ENCODE results near the gene ZNF524.

ZNF524 gene

GRCh38 chr19:55625004-55625326, 24.9 kb downstream of the ZNF524 start:
- Histone ChIP-seq H3K27me3 (ENCODE audit: insufficient read depth, low read depth, severe bottlenecking) (no peaks in the 10 kb centered on the region), H3K4me3 (ENCODE audit: low read depth, low read length) (peak overlapping the region; percentile 58), H3K36me3 (peaks cover 10% of the 10 kb centered on the region), H3K27ac (peak overlapping the region; percentile 91), H3K9me3 (ENCODE audit: severe bottlenecking) (peaks cover 3% of the 10 kb centered on the region)
- no peak for TF ChIP-seq CTCF (IDR thresholded peaks at IDR 0.05; ENCODE audit: low read depth, low read length)
- no peak for DNase-seq

DNA sequence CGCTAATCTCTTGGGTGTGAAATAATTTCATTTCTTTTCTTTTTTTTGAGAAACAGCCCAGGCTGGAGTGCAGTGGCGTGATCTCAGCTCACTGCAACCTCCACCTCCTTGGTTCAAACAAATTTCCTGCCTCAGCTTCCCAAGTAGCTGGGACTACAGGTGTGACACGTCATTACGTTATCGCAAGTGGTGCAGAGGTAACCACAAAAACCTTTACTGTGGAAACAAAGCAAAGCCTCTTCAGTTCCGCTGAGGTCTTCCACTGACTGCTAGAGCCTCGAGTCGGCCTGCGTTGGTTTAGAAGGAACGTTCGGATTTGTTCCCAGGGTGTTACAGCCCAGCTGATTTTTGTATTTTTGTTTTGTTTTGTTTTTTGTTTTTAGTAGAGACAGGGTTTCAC, 26.3 kb downstream of the ZNF524 start:
- peaks cover 3% of the 10 kb centered on the region for H3K36me3 ChIP-seq
- no peak overlapping the region for H3K4me3 ChIP-seq (ENCODE audit: low read depth, low read length)
- no peak for TF ChIP-seq CTCF (IDR thresholded peaks at IDR 0.05; ENCODE audit: low read depth, low read length)
- H3K27ac ChIP-seq, result no peak overlapping the region
- DNase-seq, result no peak
- H3K9me3 ChIP-seq (ENCODE audit: severe bottlenecking), result peaks cover 3% of the 10 kb centered on the region
- no peaks in the 10 kb centered on the region for H3K27me3 ChIP-seq (ENCODE audit: insufficient read depth, low read depth, severe bottlenecking)

GRCh38 chr19:55632463-55632834, 32.4 kb downstream of the ZNF524 start:
- peak; percentile 93 for DNase-seq
- Histone ChIP-seq H3K36me3 (no peaks in the 10 kb centered on the region), H3K9me3 (ENCODE audit: severe bottlenecking) (no peaks in the 10 kb centered on the region), H3K27ac (no peak overlapping the region; the same call in 1 of the 2 replicates), H3K4me3 (ENCODE audit: low read depth, low read length) (no peak overlapping the region), H3K27me3 (ENCODE audit: insufficient read depth, low read depth, severe bottlenecking) (no peaks in the 10 kb centered on the region)
- TF ChIP-seq CTCF (IDR thresholded peaks at IDR 0.05; ENCODE audit: low read depth, low read length), result peak; percentile 55

GRCh38 chr19:55633861-55634260, 33.8 kb downstream of the ZNF524 start:
- no peak for TF ChIP-seq CTCF (IDR thresholded peaks at IDR 0.05; ENCODE audit: low read depth, low read length)

DNA sequence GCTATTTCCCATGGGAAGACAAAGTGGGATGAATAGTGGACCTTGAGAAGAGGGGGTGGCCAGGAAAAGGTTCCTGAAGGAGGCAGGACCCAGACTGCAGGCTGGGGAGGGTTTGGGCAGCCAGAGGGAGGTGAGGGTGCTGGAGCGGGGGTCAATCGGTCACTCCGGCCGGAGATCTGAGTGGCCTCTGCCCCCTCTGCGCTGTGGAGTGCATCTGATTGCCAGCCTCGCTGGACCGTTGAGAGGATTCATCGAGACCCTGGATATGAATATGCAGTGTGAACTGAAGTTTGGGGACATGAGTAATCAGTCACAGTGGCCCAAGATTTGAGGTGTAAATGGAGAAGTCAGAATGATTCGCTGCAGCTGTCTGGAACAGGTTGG, 35.2 kb downstream of the ZNF524 start:
- Histone ChIP-seq H3K27me3 (ENCODE audit: insufficient read depth, low read depth, severe bottlenecking) (no peaks in the 10 kb centered on the region), H3K9me3 (ENCODE audit: severe bottlenecking) (no peaks in the 10 kb centered on the region), H3K4me3 (ENCODE audit: low read depth, low read length) (peak overlapping the region; percentile 67), H3K27ac (peak overlapping the region; percentile 72), H3K36me3 (0 out of 2 replicates have a peak, but pooled peaks cover 4% of the 10 kb centered on the region)
- DNase-seq, result no peak
- TF ChIP-seq CTCF (IDR thresholded peaks at IDR 0.05; ENCODE audit: low read depth, low read length), result no peak

More at GRCh38 chr19:55633861-55634260, 33.8 kb downstream of the ZNF524 start:
- H3K27me3 ChIP-seq (ENCODE audit: insufficient read depth, low read depth, severe bottlenecking), result no peaks in the 10 kb centered on the region
- no peak overlapping the region; the same call in 1 of the 2 replicates for H3K27ac ChIP-seq
- H3K9me3 ChIP-seq (ENCODE audit: severe bottlenecking), result no peaks in the 10 kb centered on the region
- no peak overlapping the region for H3K4me3 ChIP-seq (ENCODE audit: low read depth, low read length)
- DNase-seq, result no peak
- H3K36me3 ChIP-seq, result 0 out of 2 replicates have a peak, but pooled peaks cover 4% of the 10 kb centered on the region

DNA sequence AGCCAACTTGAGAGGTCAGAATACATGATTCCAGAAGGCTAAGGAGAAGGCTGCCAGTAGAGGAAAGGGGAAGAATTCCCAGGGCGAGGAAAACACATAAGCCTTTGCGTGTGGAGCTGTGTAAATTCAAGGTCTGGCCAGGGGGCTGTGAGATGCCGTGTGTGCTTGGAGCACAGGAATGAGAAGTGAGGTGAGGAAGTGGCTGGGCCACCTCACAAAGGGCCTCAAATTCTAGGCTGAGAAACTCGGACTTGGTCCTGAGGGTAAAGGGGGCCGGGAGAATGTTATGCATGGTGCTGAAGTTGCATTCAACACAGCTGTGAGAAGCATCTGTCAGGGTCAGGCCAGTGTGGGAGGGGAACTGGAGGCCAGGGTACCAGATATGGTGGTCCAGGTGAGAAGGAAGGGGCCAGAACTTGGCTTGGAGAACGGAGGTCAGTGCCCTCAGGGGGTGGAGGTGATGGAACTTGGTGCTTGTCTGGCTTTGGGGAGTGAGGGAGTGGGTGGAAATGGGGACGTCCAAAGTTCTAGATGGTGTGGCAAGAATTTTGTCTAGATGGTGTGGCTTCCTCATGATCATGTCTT, 35.9 kb downstream of the ZNF524 start:
- Histone ChIP-seq H3K9me3 (ENCODE audit: severe bottlenecking) (no peaks in the 10 kb centered on the region), H3K4me3 (ENCODE audit: low read depth, low read length) (no peak overlapping the region; the same call in 1 of the 2 replicates), H3K27me3 (ENCODE audit: insufficient read depth, low read depth, severe bottlenecking) (no peaks in the 10 kb centered on the region), H3K27ac (no peak overlapping the region), H3K36me3 (0 out of 2 replicates have a peak, but pooled peaks cover 4% of the 10 kb centered on the region)
- no peak for TF ChIP-seq CTCF (IDR thresholded peaks at IDR 0.05; ENCODE audit: low read depth, low read length)
- DNase-seq, result no peak

All from WERI-Rb-1 (cell line).